ENCODE results near the gene RBM33.

The RBM33 gene

DNA sequence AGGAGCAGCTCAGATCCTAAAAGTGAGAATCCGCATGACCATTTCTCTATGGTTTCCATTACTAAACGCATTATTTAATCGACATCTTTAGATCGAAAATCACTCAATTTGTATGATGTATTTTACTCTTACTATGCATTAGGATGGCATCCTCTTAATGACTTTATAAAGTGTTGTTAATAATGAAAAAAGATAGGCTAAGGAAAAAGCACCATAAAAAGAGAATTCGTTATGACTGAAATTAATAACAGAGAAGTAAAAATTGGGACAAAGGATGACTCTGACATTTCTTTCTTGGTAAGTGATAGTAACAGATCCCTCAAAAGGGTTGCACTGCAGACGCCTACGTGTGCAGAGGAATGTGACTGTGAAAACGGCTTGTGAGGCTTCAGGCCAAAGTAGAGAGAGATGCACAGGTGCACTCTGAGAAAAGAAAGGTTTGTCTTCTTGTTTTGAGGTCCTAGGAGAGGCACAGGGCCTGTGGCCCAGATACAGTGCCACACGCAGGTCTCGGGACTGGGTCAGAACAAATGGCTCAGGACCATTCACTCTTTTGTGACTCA is 23.0 kb upstream of the RBM33 start:
- in situ Hi-C loops (cut with MboI; ENCODE audit: low sequenced_read_pairs) = no loop called here

DNA sequence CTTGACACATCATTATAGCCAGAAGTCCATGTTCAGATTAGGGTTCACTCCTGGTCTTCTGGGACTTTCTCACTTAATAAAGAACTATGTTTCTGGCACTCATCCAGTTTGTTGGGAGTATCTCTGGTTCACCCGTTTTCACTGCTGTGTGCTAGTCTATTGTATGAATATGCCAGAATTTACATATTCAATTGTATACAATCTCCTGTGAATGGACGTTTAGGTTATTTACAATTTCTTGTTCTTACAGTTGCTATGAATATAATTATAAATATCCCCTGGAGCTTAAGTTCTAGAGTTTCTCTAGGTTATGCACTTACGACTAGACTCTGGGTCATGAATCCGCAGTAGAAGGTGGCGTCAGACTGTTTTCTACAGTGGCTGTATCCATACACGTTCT is 20.0 kb upstream of the RBM33 start:
- in situ Hi-C loops (cut with MboI; ENCODE audit: low sequenced_read_pairs) = no loop called here

DNA sequence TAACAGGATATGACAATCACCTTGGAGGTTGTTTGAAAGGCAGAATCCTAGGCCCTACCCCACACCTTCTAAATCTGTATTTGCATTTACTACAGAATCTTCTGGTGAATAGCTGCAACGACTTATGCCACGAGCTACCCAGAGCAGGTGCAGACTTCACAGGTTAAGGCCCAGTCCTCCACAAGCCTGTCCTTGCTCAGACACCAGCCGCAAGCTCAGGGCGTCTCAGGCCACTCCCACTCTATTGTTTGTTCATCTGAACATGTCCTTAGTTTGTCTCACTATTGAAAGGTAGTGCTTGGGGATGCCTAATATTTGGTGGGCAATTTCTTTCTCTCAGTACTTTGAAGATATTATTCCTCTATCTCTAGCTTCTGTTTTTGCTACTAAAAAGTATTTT is 18.9 kb upstream of the RBM33 start:
- in situ Hi-C loops (cut with MboI; ENCODE audit: low sequenced_read_pairs) = no loop called here

DNA sequence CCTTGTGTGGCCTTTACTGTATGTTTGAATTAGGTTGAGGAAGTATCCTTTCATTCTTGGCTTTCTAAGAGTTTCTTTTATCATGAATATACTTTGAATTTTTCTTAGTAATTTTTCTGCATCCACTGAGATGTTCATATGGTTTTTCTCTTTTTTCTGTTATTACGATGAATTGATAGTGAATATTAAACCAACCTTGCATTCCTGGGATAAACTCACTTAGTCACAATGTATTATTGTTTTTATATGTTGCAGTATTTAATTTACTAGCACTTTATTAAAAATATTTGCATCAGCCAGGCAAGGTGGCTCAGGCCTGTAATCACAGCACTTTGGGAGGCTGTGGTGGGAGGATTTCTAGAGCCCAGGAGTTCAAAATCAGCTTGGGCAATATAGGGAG is 15.3 kb upstream of the RBM33 start:
- in situ Hi-C loops (cut with MboI; ENCODE audit: low sequenced_read_pairs) = no loop called here

DNA sequence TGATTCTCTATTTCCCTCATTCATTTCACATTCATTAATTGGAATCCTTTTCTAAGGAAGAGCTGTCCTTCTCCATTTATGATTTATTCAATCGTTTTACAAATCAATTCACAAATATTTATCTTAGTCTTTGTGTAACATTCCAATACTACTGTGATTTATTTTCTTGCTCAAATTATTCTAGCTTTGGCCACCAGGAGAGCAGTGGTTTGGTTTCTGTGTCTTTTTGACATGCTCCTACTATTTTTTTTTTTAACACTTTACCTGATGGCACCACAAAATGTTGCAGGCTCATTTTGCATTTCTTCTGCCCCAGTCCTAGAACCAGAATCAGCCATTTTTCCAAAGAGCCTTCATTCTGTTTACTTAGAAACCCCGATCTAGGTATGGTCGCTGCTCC is 13.3 kb upstream of the RBM33 start:
- in situ Hi-C loops (cut with MboI; ENCODE audit: low sequenced_read_pairs) = no loop called here

DNA sequence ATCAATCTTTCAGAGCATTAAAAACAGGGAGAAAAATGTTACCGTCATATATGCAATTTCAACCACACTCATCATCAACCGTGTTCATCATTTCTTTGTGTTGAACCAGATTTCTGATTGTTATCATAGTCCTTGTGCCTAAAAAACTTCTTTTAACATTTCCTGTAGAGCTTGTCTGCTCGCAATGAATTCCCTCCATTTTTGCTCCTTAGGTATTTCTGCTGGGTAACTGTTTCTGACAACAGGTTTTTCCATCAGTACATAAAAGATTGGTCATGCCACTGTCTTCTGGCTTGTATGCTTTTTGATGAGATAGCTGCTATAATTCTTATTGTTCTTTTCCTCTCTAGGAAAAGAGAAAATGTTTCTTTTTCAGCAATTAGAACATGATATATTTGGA is 8.6 kb upstream of the RBM33 start:
- in situ Hi-C loops (cut with MboI; ENCODE audit: low sequenced_read_pairs) = no loop called here

DNA sequence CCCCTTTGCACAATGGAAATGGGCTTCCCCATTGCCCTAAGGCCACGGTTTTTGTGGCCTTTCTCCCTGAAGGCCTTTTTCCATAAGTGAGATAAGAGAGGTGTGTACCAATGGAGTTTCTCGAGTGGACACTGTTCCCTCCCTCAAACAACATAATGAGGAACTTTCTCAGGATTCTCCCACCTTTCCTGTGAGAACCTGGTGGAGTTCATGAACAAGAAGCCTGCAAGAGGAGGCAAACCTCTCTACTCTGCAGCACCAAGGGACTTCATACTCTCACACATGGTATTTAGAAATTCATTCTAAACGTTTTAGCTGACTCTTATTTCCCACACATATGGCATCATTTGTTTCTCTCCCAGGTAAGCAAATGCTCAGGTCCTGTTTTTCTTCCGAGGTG is 7.3 kb upstream of the RBM33 start:
- in situ Hi-C loops (cut with MboI; ENCODE audit: low sequenced_read_pairs) = no loop called here

DNA sequence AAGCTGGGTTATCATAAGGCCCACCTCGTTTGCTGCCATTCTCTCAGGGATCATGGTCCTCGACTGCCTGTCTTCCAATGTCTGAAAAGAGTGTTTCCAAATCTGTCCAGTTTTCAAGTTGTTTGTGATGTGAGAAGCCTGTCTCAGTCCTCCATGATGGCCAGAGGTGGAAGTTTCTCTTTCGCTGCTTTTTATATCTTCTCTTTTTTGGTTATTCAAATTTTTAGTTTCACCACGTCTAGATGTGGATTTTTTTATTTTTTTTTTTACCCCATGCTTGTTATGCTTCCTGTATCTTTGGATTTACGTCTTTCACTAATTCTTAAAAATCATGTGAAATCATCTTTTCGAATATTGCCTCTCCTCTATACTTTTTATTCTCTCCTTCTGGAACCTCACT is 6.1 kb upstream of the RBM33 start:
- in situ Hi-C loops (cut with MboI; ENCODE audit: low sequenced_read_pairs) = no loop called here

DNA sequence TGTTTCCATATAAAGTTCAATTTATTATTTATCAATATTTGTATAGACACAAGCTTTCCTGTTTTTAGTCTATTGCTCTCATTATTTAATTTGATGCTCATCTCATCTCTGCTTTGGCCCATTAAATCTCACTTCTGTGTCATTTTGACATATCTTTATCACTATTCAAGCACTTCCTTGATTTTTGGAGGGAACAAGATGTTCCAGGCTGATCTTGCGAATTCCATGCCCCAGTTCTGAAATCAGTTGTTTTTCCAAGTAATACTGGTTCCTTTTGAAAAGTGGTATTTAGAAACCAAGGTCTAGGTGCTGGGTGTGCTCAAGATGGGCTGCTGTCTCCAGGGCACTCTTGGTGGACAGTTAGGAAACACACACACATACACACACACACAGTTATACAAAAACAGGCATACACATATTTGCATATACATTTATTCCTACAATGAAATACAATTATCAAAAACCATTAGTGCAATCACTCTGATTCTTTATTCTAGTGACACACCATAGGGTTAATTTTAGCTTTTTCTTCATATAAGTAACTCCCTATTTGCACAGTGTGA is 4.4 kb upstream of the RBM33 start:
- in situ Hi-C loops (cut with MboI; ENCODE audit: low sequenced_read_pairs) = no loop called here

DNA sequence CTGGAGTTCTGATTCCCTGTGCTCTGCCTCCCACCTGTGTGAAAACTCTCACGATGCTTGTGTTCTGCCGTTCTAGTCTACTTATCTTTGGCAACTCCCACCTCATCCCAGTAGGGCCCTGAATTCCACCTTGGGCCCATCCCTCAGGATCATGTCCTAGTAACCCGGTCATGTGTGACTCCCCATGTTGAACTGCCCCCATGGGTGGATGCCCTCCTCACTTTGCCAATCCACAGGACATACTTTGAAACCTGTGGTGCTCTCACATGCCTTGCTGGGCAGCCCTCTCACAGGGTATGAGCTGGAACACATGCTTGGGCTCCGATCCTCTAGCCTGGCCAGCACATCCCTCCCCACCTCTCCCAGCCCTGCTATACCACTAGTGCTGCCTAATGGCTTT is 3.8 kb upstream of the RBM33 start:
- in situ Hi-C loops (cut with MboI; ENCODE audit: low sequenced_read_pairs) = no loop called here

DNA sequence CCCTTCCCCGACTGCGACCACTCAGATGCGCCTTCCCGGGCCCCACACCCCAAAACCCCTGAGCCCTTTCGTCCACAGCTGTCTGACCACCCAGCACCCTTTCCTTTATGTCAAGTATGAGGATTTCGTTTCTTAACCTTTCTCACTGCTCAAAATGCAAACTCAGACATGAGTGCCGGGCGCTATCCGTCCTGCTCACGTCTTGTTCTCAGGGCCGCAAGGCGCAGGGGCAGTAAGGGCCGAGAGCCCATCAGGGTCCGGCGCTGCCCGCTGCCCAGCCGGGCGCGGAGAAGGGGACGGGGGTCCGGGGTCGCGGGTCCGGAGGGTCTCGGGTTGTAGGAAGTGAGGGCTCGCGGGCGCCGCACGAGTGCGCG is 670 bp upstream of the RBM33 start:
- in situ Hi-C loops (cut with MboI; ENCODE audit: low sequenced_read_pairs) = no loop called here

DNA sequence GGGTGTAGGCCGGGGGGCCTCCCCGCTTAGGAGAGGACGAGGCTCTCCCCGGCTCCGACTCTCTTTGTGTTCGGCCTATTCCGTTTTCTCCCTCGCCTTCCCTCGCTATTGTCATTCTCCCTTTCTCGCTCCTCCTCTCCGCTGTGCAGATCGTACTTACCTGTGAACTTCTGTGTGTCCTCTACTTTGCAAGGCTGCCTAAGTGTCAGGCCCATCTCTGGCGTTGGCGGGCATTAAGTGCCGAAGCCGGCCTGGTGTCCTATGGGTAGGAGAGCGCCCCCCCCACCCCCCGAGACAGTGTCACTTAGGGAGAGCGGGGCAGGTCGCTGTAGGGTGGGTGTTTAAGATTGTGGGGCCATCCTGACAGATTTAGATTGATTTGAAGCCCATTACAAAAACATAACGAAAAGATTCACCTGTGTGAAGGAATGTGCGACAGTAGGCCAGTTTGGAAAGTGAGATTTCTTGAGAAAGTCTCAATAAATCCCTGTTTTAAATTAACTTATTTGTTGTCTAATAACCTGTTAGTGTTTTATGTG is 579 bp downstream of the RBM33 start:
- in situ Hi-C loops (cut with MboI; ENCODE audit: low sequenced_read_pairs) = no loop called here

DNA sequence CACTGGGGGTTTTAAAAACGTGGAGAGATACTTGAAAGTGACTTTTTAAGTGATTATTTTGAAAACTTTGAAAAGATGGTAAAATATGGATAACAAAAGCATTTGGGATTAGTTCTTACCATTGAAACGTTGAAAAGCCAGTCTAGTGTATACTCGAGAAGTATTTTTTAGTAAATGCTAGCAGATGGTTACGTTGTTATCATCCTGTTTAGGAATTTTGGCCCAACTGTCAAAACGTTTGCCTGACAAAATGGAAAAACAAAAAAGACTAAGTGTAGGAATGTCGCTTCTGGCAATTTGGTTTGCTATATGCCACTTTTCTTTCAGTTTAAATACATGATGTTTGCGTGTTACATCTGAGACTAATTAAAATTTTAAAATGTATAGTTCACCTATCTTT is 1.2 kb downstream of the RBM33 start:
- in situ Hi-C loops (cut with MboI; ENCODE audit: low sequenced_read_pairs) = no loop called here

DNA sequence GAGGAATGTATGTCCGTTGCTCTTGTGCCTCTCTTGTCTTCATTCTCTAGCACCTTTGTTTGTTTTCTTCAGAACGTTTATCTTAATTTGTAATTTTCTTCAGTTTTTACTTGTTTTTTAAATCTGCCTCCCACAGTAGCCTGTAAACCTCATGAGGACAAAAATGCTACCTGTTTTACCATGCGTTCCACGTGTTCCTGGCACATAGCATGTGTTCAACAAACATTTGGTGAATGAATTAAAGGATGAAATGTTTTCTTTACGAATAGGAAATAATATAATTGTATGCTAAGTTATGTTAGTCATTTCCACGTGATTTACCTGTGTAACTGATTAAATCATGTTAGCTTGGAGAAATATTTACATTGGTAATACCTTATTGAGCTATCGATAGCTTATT is 2.2 kb downstream of the RBM33 start:
- in situ Hi-C loops (cut with MboI; ENCODE audit: low sequenced_read_pairs) = no loop called here

DNA sequence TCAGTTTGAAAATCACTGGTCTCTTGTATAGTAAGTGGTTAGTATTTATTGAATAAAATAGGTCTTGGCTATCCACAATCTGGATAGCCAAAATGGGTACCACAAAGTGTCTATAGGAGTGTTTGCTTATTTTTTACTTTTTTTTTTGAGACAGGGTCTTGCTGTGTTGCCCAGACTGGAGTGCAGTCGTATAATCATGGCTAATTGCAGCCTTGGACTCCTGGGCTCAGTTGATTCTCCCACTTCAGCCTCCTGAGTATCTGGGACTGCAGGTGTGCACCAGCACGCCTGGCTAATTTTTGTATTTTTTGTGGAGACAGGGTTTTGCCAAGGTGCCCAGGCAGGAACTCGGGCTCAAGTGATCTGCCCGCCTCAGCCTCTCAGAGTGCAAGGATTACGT is 2.8 kb downstream of the RBM33 start:
- in situ Hi-C loops (cut with MboI; ENCODE audit: low sequenced_read_pairs) = no loop called here

DNA sequence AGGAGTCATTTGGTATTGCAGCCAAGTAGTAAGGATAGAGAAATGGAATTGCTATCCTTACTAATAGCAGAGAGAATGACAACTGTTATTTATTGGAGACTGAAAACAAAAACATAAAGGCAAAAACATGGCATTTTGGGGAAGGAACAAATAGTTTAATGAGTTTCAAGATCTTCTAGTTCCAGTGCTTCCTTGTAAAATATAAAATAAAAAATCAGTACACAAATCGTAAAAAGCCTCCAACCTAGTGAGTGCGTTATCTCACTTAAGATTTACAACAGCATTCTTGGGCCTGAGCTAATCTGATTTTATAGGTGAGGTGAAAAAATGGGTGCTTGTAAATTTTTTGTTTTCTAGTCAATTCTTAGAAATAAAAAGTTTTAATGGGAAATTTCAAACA is 3.3 kb downstream of the RBM33 start:
- in situ Hi-C loops (cut with MboI; ENCODE audit: low sequenced_read_pairs) = no loop called here

DNA sequence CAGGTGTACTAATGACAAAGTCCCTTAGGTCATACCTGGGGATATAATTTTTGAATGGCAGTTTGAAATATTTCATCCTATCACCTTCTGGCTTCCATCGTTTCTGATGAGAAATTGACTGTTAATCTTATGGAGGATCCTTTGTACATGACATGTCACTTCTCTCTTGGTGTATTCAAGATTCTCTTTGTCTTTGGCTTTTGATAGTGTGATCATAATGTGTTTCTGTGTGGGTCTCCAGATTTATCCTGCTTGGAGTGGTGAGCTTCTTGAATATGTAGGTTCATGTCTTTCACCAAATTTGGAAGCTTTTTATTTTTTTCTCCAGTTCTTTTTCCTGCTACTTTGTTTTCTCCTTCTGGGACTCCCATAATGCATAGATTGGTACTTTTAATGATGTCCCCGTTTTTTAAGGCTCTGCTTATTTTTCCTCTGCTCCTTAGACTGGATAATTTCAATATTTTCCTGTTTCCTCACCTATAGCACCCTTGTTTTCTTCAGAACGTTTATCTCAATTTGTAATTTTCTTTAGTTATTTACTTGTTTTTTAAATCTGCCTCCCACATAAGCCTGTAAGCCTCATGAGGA is 4.4 kb downstream of the RBM33 start:
- in situ Hi-C loops (cut with MboI; ENCODE audit: low sequenced_read_pairs) = no loop called here

DNA sequence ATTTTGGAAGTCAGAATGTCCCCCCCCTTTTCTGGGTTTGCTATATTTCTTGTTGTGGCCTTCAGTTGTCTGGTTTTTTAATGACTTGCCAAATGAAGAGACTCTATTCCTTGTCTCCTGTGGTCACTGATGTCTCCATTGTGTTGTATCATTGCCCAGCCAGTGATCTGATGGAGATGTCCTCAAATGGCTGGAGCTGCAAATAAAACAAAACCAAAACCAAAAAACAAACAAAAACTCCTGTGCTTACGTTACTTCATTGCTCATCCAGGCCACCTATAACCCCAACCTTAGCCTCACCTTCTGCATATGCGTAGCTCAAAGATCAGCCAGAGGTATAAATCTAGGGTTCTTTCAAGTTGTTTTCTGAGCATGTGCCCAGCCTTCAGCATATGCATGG is 5.1 kb downstream of the RBM33 start:
- in situ Hi-C loops (cut with MboI; ENCODE audit: low sequenced_read_pairs) = no loop called here

DNA sequence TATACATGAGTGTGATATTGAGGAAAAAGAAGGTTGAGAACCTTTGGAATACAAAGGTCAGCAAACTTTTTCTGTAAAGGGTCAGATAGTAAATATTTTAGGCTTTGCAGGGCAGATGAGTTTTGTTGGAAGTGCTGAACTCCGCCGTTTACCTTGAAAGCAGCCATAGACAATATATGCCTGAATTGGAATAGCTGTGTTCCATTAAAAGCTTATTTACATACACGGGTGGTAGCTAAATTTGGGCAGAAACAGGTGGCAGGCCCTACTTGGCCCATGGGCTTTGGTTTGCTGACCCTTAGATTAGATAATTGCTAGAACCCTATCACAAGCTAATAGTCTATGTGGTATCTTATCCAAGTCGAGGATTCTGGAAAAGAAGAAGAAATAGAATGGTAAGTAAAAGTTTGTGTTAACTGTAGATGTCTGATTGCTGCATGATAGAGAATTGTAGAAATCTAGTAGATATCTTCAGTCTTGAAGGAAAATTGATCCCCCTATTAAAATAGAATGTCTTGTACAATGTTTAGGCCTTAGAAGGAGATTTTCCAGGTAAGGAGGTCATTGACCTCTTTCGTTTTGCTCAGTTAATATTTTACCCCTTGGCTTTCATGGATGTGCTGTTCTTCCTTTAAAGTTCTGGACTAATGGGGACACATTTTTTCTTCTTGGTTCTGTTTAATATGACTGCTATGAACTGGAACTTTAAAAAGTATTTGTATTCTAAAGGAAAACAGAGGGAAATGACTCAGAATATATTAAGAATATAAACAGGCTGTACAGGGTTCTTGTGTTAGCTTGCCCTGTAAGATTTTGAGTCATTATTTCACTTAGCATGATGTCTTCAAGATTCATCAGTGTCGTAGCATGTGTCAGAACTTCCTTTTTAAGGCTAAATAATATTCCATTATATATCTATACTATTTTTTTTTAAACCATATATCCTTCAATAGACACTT is 8.0 kb downstream of the RBM33 start:
- in situ Hi-C loops (cut with MboI; ENCODE audit: low sequenced_read_pairs) = no loop called here

DNA sequence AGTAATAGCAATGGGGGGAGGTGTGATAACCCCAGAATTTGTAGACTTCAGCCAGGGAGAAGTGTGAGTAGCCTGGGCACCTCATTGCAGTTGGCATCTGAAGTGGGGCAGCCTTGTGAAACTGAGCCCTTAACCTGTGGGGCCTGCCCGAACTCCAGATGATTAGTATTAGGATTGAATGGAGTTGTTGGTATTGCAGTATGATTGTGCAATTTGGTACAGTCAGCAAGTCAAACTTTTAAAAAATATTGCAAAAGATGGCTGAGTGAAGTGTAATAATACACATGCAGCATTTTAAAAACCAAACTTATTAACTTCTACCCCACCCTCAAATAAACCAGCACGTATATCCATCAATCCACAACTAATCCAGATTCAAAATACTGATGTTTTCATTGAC is 9.3 kb downstream of the RBM33 start:
- in situ Hi-C loops (cut with MboI; ENCODE audit: low sequenced_read_pairs) = no loop called here

DNA sequence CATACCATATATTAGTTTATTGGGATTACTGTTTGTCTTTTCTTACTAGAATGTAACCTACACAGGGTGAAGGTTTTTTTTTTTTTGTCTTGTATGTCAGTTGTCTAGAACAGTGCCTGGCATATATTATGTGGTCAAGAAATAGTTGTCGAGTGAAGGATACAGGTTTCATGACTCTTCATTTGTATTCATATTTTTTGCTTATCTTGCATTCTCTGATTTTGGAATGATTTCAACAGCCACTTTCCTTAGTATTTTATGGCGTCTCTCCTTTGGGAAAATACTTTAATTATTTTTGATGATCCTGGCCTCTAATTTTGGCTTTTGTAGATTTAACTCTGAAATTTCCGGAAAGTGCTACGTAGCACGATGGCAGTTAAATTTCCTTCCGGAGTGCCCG is 12.4 kb downstream of the RBM33 start:
- in situ Hi-C loops (cut with MboI; ENCODE audit: low sequenced_read_pairs) = no loop called here

All from HL-60/S4 treated with phorbol 12-myristate 13-acetate at 8.2 ng/mL for 4 days and 3 days (cell line).